SH-SY5Y (cell line): ENCODE results near the gene GHRL.

Source experiments
- GATA2 ChIP-seq: IDR thresholded peaks from 2 replicates; pipeline ENCODE4 v1.6.1; 2011; ENCODE audit warnings: mild to moderate bottlenecking, low read depth, low read length
- GATA3 ChIP-seq: IDR thresholded peaks from 2 replicates; pipeline ENCODE4 v1.6.1; 2011; ENCODE audit warnings: low read depth, mild to moderate bottlenecking, low read length, moderate library complexity

GRCh38 chr3:10299175-10299574 is 6.4 kb upstream of the GHRL start:
- TF ChIP-seq GATA2 = no peak
- no peak for TF ChIP-seq GATA3
